Kidney epithelial cell (primary cell): ENCODE results near the gene MOGAT2. TPM values are rescaled to one million over a fixed set of nuclear protein-coding genes. Genes with fewer than 3 reads are reported as not detected.

Experiments
- DNase-seq: peaks from one replicate; pipeline ENCODE4 v3.0.0-alpha.2; 2010; ENCODE audit warnings: low read depth
- H3K27me3 ChIP-seq: 2 replicates; pipeline ENCODE4 v1.6.0; 2011; ENCODE audit warnings: low read length; ENCODE audit not compliant: control insufficient read depth, insufficient read depth
- H3K36me3 ChIP-seq: 2 replicates; pipeline ENCODE4 v1.5.1; 2011; ENCODE audit warnings: low read length; ENCODE audit not compliant: control insufficient read depth, insufficient read depth
- H3K4me3 ChIP-seq: 2 replicates; pipeline ENCODE4 v1.5.1; 2011; ENCODE audit warnings: low read depth, mild to moderate bottlenecking, control low read depth, low read length
- CTCF ChIP-seq: IDR thresholded peaks from 2 replicates; pipeline ENCODE4 v1.5.1; 2011; ENCODE audit warnings: mild to moderate bottlenecking, moderate library complexity, low read length, control low read depth, inconsistent platforms; ENCODE audit not compliant: insufficient read depth, poor library complexity, severe bottlenecking
- total RNA-seq: library from RNA; depleted of rRNA; stranded (reverse); fragments of >200 nt; gene quantifications from 2 replicates; pipeline ENCODE4 v1.2.3, GENCODE V29; 2015

The MOGAT2 gene
- total RNA-seq, 1 donor from 2014 or later: not detected

GRCh38 chr11:75770102-75770501, 52.5 kb downstream of the MOGAT2 start:
- H3K4me3 ChIP-seq: no peak overlapping the region
- no peak for TF ChIP-seq CTCF
- peaks cover 25% of the 10 kb centered on the region for H3K27me3 ChIP-seq
- no peaks in the 10 kb centered on the region for H3K36me3 ChIP-seq
- DNase-seq: no peak

GRCh38 chr11:75771646-75772410, 54.2 kb downstream of the MOGAT2 start:
- TF ChIP-seq CTCF: no peak
- H3K4me3 ChIP-seq: no peak overlapping the region
- H3K36me3 ChIP-seq: no peaks in the 10 kb centered on the region
- DNase-seq: no peak
- peaks cover 25% of the 10 kb centered on the region for H3K27me3 ChIP-seq

- H3K36me3 ChIP-seq: no peaks in the 10 kb centered on the region
- no peak for DNase-seq
- TF ChIP-seq CTCF: no peak
- H3K4me3 ChIP-seq: no peak overlapping the region
- H3K27me3 ChIP-seq: peaks cover 15% of the 10 kb centered on the region
Measured at GRCh38 chr11:75773595-75774353, 56.1 kb downstream of the MOGAT2 start.

GRCh38 chr11:75775056-75775455, 57.4 kb downstream of the MOGAT2 start:
- Histone ChIP-seq H3K36me3 (no peaks in the 10 kb centered on the region), H3K27me3 (peaks cover 4% of the 10 kb centered on the region), H3K4me3 (no peak overlapping the region)
- no peak for DNase-seq
- TF ChIP-seq CTCF: no peak

GRCh38 chr11:75776546-75776945, 58.9 kb downstream of the MOGAT2 start:
- TF ChIP-seq CTCF: no peak

More at GRCh38 chr11:75776546-75776945, 58.9 kb downstream of the MOGAT2 start:
- H3K27me3 ChIP-seq: no peaks in the 10 kb centered on the region
- H3K4me3 ChIP-seq: no peak overlapping the region
- no peak for DNase-seq
- no peaks in the 10 kb centered on the region for H3K36me3 ChIP-seq
